ENCODE measurements around the gene SORBS2.

GRCh38 chr4:185549095-185549639 lies 262.8 kb downstream of the SORBS2 start:
- no peak for TF ChIP-seq POLR2A (IDR thresholded peaks at IDR 0.05)
- no peak for TF ChIP-seq CTCF (IDR thresholded peaks at IDR 0.05)

All from uterus (tissue), 2 donors.